CD14-positive monocyte (primary cell): ENCODE data around the gene PCAT6. TPM values are rescaled to one million over a fixed set of nuclear protein-coding genes. Genes with fewer than 3 reads are reported as not detected.

Source experiments
- DNase-seq, 3 donors: peaks; one replicate each; pipeline ENCODE4 v3.0.0-alpha.2; 2011 to 2022
- H2AFZ ChIP-seq: 2 replicates; pipeline ENCODE4 v1.6.0; 2012; ENCODE audit warnings: mild to moderate bottlenecking, low read depth, low read length, inconsistent platforms; ENCODE audit not compliant: insufficient read depth, poor library complexity, severe bottlenecking
- H3K27ac ChIP-seq, 2 donors: 1 replicate in 1 of 2; 2 replicates in 1 of 2; pipeline ENCODE4 v1.5.1; 2012 to 2013; ENCODE audit warnings: low read length in 2 of 2, control low read depth in 1 of 2, inconsistent platforms in 1 of 2, low read depth in 1 of 2, mild to moderate bottlenecking in 1 of 2
- H3K27me3 ChIP-seq, 2 donors: one replicate each; pipeline versions ENCODE4 v1.6.0 to v1.6.1; 2011 to 2013; ENCODE audit warnings: low read length in 2 of 2; ENCODE audit not compliant: control insufficient read depth in 2 of 2, insufficient read depth in 2 of 2
- H3K36me3 ChIP-seq, 2 donors: replicated peaks in 1 of 2; 1 replicate in 1 of 2; 2 replicates in 1 of 2; pipeline versions ENCODE4 v1.5.1 to v1.6.1; 2012 to 2013; ENCODE audit warnings: low read length in 2 of 2, control low read depth in 1 of 2, inconsistent platforms in 1 of 2, mild to moderate bottlenecking in 1 of 2; ENCODE audit not compliant: insufficient read depth in 2 of 2, control insufficient read depth in 1 of 2
- H3K4me1 ChIP-seq, 2 donors: 1 replicate in 1 of 2; 2 replicates in 1 of 2; pipeline versions ENCODE4 v1.5.1 to v1.6.1; 2012 to 2013; ENCODE audit warnings: low read length in 2 of 2, control low read depth in 1 of 2, inconsistent platforms in 1 of 2, mild to moderate bottlenecking in 1 of 2, moderate library complexity in 1 of 2; ENCODE audit not compliant: insufficient read depth in 2 of 2, control insufficient read depth in 1 of 2
- H3K4me2 ChIP-seq: replicated peaks from 2 replicates; pipeline ENCODE3; 2012; ENCODE audit warnings: low read length, moderate library complexity, mild to moderate bottlenecking; ENCODE audit not compliant: poor library complexity, severe bottlenecking; ENCODE audit errors: extremely low read depth
- H3K4me3 ChIP-seq, 3 experiments: fragments of 200-600 bp in 1 of 3; sonication (generic) in 1 of 3; replicated peaks in 1 of 3; 1 replicate in 2 of 3; 2 replicates in 1 of 3; pipeline ENCODE4 v1.5.1; 2011 to 2013; ENCODE audit warnings: low read length in 3 of 3, mild to moderate bottlenecking in 3 of 3, control low read depth in 2 of 3, low read depth in 2 of 3, inconsistent platforms in 1 of 3, moderate library complexity in 1 of 3
- H3K79me2 ChIP-seq: 2 replicates; pipeline ENCODE4 v1.6.0; 2012; ENCODE audit warnings: mild to moderate bottlenecking, control low read depth, inconsistent platforms, low read length, moderate library complexity; ENCODE audit not compliant: insufficient read depth
- H3K9ac ChIP-seq: 2 replicates; pipeline ENCODE4 v1.6.0; 2017; ENCODE audit warnings: low read length, mild to moderate bottlenecking; ENCODE audit not compliant: insufficient read depth, poor library complexity, severe bottlenecking
- H3K9me3 ChIP-seq, 2 donors: replicated peaks in 1 of 2; 1 replicate in 1 of 2; 2 replicates in 1 of 2; pipeline versions ENCODE4 v1.5.1 to v1.6.1; 2012 to 2013; ENCODE audit warnings: low read length in 2 of 2, control low read depth in 1 of 2; ENCODE audit not compliant: control insufficient read depth in 1 of 2, insufficient read depth in 1 of 2
- H4K20me1 ChIP-seq: 2 replicates; pipeline ENCODE4 v1.6.0; 2012; ENCODE audit warnings: mild to moderate bottlenecking, low read length, control low read depth, moderate library complexity; ENCODE audit not compliant: insufficient read depth
- H3K27ac Mint-ChIP-seq, 7 donors: one replicate each; pipeline ENCODE4 v1.8.0; 2020; ENCODE audit warnings: mild to moderate bottlenecking in 7 of 7, mixed read lengths in 7 of 7, moderate library complexity in 6 of 7, inconsistent platforms in 2 of 7
- H3K27me3 Mint-ChIP-seq, 3 donors: one replicate each; pipeline ENCODE4 v1.8.0; 2021 to 2022; ENCODE audit warnings: low read depth in 3 of 3, mild to moderate bottlenecking in 3 of 3, mixed read lengths in 3 of 3, moderate library complexity in 3 of 3, inconsistent platforms in 1 of 3
- H3K36me3 Mint-ChIP-seq, 2 donors: one replicate each; pipeline ENCODE4 v1.8.0; 2020; ENCODE audit warnings: mixed read lengths in 2 of 2, inconsistent platforms in 1 of 2, mild to moderate bottlenecking in 1 of 2
- H3K4me1 Mint-ChIP-seq: one replicate; pipeline ENCODE4 v1.8.0; 2020; ENCODE audit warnings: mild to moderate bottlenecking, mixed read lengths
- H3K4me3 Mint-ChIP-seq, 2 donors: one replicate each; pipeline ENCODE4 v1.8.0; 2020; ENCODE audit warnings: mild to moderate bottlenecking in 2 of 2, mixed read lengths in 2 of 2, moderate library complexity in 1 of 2
- H3K9me3 Mint-ChIP-seq, 7 donors: one replicate each; pipeline ENCODE4 v1.8.0; 2020 to 2022; ENCODE audit warnings: mixed read lengths in 7 of 7, mild to moderate bottlenecking in 6 of 7, moderate library complexity in 6 of 7, inconsistent platforms in 2 of 7
- WGBS: methylation state at CpG from one replicate; pipeline ENCODE4 v1.1.5; 2013; ENCODE audit warnings: missing lambda C conversion rate; ENCODE audit not compliant: insufficient coverage; 5-methylcytosine and 5-hydroxymethylcytosine counted together
- intact Hi-C, 2 donors: fragments of 100-400 bp; cut with micrococcal nuclease; formaldehyde crosslinking; loops; one replicate each; pipeline versions ENCODE4 v1.15.0 to v1.15.1; 2023
- polyA plus RNA-seq, 3 donors: library from polyadenylated mRNA; depleted of rRNA in 1 of 3; unstranded in 2 of 3; stranded (reverse) in 1 of 3; fragments of 300-500 nt in 2 of 3; fragments of >200 nt in 1 of 3; fragmentation: Illumina TruSeq in 2 of 3; gene quantifications; 1 replicate in 2 of 3; 2 replicates in 1 of 3; pipeline ENCODE4 v1.2.3, GENCODE V29; 2012 to 2021
- TF ChIP-seq, protein P1 (sequence below): fragments of 200-600 bp; IDR thresholded peaks from one replicate; pipeline ENCODE4 v1.8.0; 2022; ENCODE audit warnings: antibody characterized with exemption, mild to moderate bottlenecking

Gene PCAT6
- polyA plus RNA-seq, 3 donors, result 1.0 TPM; not detected in 2

DNA sequence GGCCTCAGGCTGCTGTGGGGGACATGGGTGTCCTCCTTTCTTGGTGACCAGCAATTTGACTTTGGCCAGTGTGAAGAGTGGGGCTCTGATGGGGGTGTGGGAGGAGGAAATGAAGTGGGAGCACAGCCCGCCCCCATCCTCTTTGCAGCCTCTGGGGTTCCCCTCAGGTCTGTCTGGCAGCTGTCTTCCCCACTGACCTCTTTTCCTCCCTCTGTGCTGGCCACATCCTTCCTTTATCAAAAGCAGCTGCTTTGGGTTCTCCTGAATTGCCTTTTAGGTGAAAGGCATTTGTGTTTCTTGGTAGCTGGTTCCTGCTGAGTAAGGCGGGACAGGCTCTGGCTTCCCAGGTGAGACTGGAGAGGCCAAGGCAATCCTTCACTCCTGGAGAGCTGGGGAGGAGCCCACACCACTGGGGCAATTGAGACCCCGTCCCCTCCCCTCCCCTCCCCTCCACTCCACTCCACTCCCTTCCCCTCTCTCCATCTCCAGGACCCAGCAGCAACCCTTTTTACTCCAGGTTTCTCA, 24.9 kb downstream of the PCAT6 start:
- no CpG with 5 or more reads among the region's 3 CpGs for WGBS
- Mint-ChIP-seq H3K4me3 (no peak overlapping the region), H3K36me3 (no peaks in the 10 kb centered on the region), H3K9me3 (peaks cover 0 to 5% (median 0%) of the 10 kb centered on the region in 7 donors), H3K27me3 (peaks cover 3 to 7% (median 6%) of the 10 kb centered on the region in 3 donors), H3K27ac (no peak overlapping the region), H3K4me1 (peaks cover 30% of the 10 kb centered on the region)
- Histone ChIP-seq H2AFZ (no peak overlapping the region), H3K4me3 (no peak overlapping the region), H4K20me1 (no peaks in the 10 kb centered on the region), H3K36me3 (no peaks in the 10 kb centered on the region), H3K27ac (no peak overlapping the region), H3K9me3 (no peaks in the 10 kb centered on the region), H3K27me3 (no peaks in the 10 kb centered on the region), H3K79me2 (no peaks in the 10 kb centered on the region), H3K4me1 (peaks cover 18 to 19% of the 10 kb centered on the region in 2 donors), H3K4me2 (no peak overlapping the region), H3K9ac (no peak overlapping the region)
- intact Hi-C loops, result no loop called here
- no peak for DNase-seq
- TF ChIP-seq, protein P1, sequence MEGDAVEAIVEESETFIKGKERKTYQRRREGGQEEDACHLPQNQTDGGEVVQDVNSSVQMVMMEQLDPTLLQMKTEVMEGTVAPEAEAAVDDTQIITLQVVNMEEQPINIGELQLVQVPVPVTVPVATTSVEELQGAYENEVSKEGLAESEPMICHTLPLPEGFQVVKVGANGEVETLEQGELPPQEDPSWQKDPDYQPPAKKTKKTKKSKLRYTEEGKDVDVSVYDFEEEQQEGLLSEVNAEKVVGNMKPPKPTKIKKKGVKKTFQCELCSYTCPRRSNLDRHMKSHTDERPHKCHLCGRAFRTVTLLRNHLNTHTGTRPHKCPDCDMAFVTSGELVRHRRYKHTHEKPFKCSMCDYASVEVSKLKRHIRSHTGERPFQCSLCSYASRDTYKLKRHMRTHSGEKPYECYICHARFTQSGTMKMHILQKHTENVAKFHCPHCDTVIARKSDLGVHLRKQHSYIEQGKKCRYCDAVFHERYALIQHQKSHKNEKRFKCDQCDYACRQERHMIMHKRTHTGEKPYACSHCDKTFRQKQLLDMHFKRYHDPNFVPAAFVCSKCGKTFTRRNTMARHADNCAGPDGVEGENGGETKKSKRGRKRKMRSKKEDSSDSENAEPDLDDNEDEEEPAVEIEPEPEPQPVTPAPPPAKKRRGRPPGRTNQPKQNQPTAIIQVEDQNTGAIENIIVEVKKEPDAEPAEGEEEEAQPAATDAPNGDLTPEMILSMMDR, result no peak

DNA sequence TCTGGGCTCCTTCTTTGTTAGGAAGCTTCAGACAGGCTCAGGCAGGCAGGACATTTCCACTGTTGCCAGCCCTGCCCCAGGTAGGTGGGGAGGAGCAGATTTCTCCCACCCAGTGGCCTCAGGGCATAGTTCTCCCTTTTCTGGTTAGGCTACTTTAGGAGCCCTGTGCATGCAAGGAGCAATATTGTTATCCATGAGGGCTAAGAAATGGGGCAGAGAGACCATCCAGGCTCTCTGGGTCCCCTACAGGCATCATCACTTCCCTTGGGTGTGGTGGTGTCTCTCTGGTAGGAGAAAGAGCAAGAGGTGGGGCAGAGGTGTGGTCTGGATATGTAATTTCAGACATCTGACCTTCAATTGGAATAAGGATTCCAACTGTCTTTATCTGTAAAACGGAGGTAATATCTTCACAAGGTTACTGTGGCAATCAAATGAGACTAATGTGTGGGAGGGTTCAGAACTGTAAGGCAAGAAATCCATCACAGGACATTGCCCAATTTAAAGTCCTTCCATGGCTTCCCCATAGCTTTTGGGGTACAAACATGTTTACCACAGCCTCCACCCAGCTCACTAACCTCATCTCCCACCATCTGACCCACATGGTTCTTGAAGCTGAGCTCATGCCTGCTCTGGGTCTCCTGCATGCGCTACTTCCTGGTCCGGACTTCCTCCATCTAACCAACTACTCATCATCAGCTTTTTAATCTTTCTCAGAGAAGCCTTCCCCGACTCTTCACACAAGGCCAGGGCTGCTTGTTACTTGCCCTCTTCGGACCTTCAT, 26.1 kb downstream of the PCAT6 start:
- Mint-ChIP-seq H3K4me1 (peaks cover 30% of the 10 kb centered on the region), H3K9me3 (peaks cover 0 to 9% (median 0%) of the 10 kb centered on the region in 7 donors), H3K27ac (peak overlapping the region in 6 of 7 donors; percentile 12 to 80 (median 58)), H3K36me3 (no peaks in the 10 kb centered on the region), H3K27me3 (peaks cover 3 to 6% (median 6%) of the 10 kb centered on the region in 3 donors), H3K4me3 (peak overlapping the region in 1 of 2 donors; percentile 3)
- Histone ChIP-seq H3K9me3 (no peaks in the 10 kb centered on the region), H3K27me3 (no peaks in the 10 kb centered on the region), H3K4me2 (no peak overlapping the region), H3K4me3 (no peak overlapping the region), H2AFZ (peak overlapping the region; percentile 12), H3K79me2 (no peaks in the 10 kb centered on the region), H3K36me3 (no peaks in the 10 kb centered on the region), H3K9ac (no peak overlapping the region), H4K20me1 (no peaks in the 10 kb centered on the region), H3K27ac (no peak overlapping the region), H3K4me1 (peaks cover 18 to 19% of the 10 kb centered on the region in 2 donors)
- 29% methylated on average over 2 of the region's 5 CpGs for WGBS
- intact Hi-C loops, result no loop called here
- DNase-seq, result peak; percentile 57 to 61 (median 59)
- TF ChIP-seq, protein P1, result no peak
